Raji (cell line): Measurements from ENCODE around the gene LCE3B.

Experiments
- POLR2A ChIP-seq: IDR thresholded peaks from 2 replicates; pipeline ENCODE4 v1.6.1; 2011; ENCODE audit warnings: low read depth, low read length, control low read depth; ENCODE audit not compliant: insufficient read depth

The LCE3B gene

GRCh38 chr1:152613511-152613910 is at the start of gene LCE3B:
LCE3B (plus strand) TSS chr1:152613811; CDS start chr1:152613811, 0 bp downstream.
- no peak for TF ChIP-seq POLR2A

GRCh38 chr1:152565115-152565514 is 48.5 kb upstream of the LCE3B start:
- TF ChIP-seq POLR2A = no peak

- TF ChIP-seq POLR2A = no peak
Measured at GRCh38 chr1:152565535-152566215, 47.9 kb upstream of the LCE3B start.

- no peak for TF ChIP-seq POLR2A
Measured at GRCh38 chr1:152566681-152567080, 46.9 kb upstream of the LCE3B start, which contains the start of gene LCE3E. LCE3E (minus strand) TSS chr1:152566780; CDS start chr1:152566208, 572 bp downstream.

- no peak for TF ChIP-seq POLR2A
Measured at GRCh38 chr1:152577168-152577567, 36.4 kb upstream of the LCE3B start.

GRCh38 chr1:152580433-152580832 is 33.2 kb upstream of the LCE3B start, which contains the start of gene LCE3D:
LCE3D (minus strand) TSS chr1:152580516; CDS start chr1:152579936, 580 bp downstream.
- TF ChIP-seq POLR2A = no peak

GRCh38 chr1:152582647-152583046 is 31.0 kb upstream of the LCE3B start:
- no peak for TF ChIP-seq POLR2A

GRCh38 chr1:152585586-152585985 is 28.0 kb upstream of the LCE3B start:
- TF ChIP-seq POLR2A = no peak

- TF ChIP-seq POLR2A = no peak
Measured at GRCh38 chr1:152596986-152597385, 16.6 kb upstream of the LCE3B start.

- TF ChIP-seq POLR2A = no peak
Measured at GRCh38 chr1:152599934-152600333, 13.7 kb upstream of the LCE3B start, which contains the start of gene LCE3C. LCE3C (plus strand) TSS chr1:152600234; CDS start chr1:152600732, 498 bp downstream.

GRCh38 chr1:152621993-152622392 is 8.4 kb downstream of the LCE3B start:
- no peak for TF ChIP-seq POLR2A

GRCh38 chr1:152622803-152623202 is 9.2 kb downstream of the LCE3B start, which contains the start of gene LCE3A:
LCE3A (minus strand) TSS chr1:152623103; CDS start chr1:152623103, 0 bp downstream.
- no peak for TF ChIP-seq POLR2A

- TF ChIP-seq POLR2A = no peak
Measured at GRCh38 chr1:152623203-152623844, 9.7 kb downstream of the LCE3B start.

GRCh38 chr1:152626744-152627143 is 13.1 kb downstream of the LCE3B start:
- no peak for TF ChIP-seq POLR2A

GRCh38 chr1:152630596-152630995 is 17.0 kb downstream of the LCE3B start:
- TF ChIP-seq POLR2A = no peak

GRCh38 chr1:152640351-152640750 is 26.7 kb downstream of the LCE3B start:
- TF ChIP-seq POLR2A = no peak
